Lung (tissue), 12 donors: ENCODE results near the gene GPR6. TPM values are rescaled to one million over a fixed set of nuclear protein-coding genes. Genes with fewer than 3 reads are reported as not detected.

Source experiments
- ATAC-seq: fragments of 200-7000 bp; cut with Tn5 transposase; one replicate; pipeline ENCODE4 v1.9.1; 2020; ENCODE audit warnings: moderate number of reproducible peaks; ENCODE audit not compliant: insufficient read depth, low FRiP score
- DNase-seq, 3 donors: peaks; one replicate each; pipeline ENCODE4 v3.0.0-alpha.2; 2013 to 2017
- H3K27ac ChIP-seq, 2 donors: one replicate each; pipeline ENCODE4 v1.5.1; 2013; ENCODE audit warnings: mild to moderate bottlenecking in 2 of 2, moderate library complexity in 2 of 2, control low read depth in 1 of 2, inconsistent platforms in 1 of 2, low read depth in 1 of 2, low read length in 1 of 2
- H3K27me3 ChIP-seq, 3 donors: one replicate each; pipeline ENCODE4 v1.5.1; 2013; ENCODE audit warnings: low read length in 2 of 3; ENCODE audit not compliant: control insufficient read depth in 3 of 3, insufficient read depth in 3 of 3
- H3K36me3 ChIP-seq, 4 donors: one replicate each; pipeline ENCODE4 v1.5.1; 2013; ENCODE audit warnings: low read length in 4 of 4, mild to moderate bottlenecking in 1 of 4, moderate library complexity in 1 of 4; ENCODE audit not compliant: control insufficient read depth in 4 of 4, insufficient read depth in 4 of 4
- H3K4me1 ChIP-seq, 5 donors: one replicate each; pipeline ENCODE4 v1.5.1; 2013; ENCODE audit warnings: low read length in 5 of 5, mild to moderate bottlenecking in 2 of 5, moderate library complexity in 1 of 5; ENCODE audit not compliant: control insufficient read depth in 5 of 5, insufficient read depth in 5 of 5
- H3K4me3 ChIP-seq: one replicate; pipeline ENCODE4 v1.5.1; 2013; ENCODE audit warnings: mild to moderate bottlenecking, control low read depth, moderate library complexity
- H3K9ac ChIP-seq, 2 donors: one replicate each; pipeline ENCODE4 v1.5.1; 2013; ENCODE audit warnings: low read length in 2 of 2, control low read depth in 1 of 2; ENCODE audit not compliant: insufficient read depth in 1 of 2
- H3K9me3 ChIP-seq, 4 donors: one replicate each; pipeline ENCODE4 v1.5.1; 2013; ENCODE audit warnings: low read length in 3 of 4, mild to moderate bottlenecking in 1 of 4, moderate library complexity in 1 of 4; ENCODE audit not compliant: control insufficient read depth in 4 of 4, insufficient read depth in 3 of 4
- CTCF ChIP-seq: IDR thresholded peaks from 2 replicates; pipeline ENCODE4 v1.5.1; 2012; ENCODE audit warnings: mild to moderate bottlenecking; ENCODE audit errors: control extremely low read depth, extremely low read depth
- WGBS, 2 donors: extraction: QIAGEN DNeasy Blood & Tissue Kit; methylation state at CpG; one replicate each; pipeline ENCODE4 v1.1.7; 2013; 5-methylcytosine and 5-hydroxymethylcytosine counted together
- polyA plus RNA-seq, 2 donors: library from polyadenylated mRNA; stranded (reverse); fragments of 200-250 nt; gene quantifications; one replicate each; pipeline ENCODE4 v1.2.1, GENCODE V29; 2013
- total RNA-seq, 2 donors: library from RNA; depleted of rRNA in 1 of 2; stranded (reverse); fragments of >200 nt in 1 of 2; gene quantifications; one replicate each; pipeline ENCODE4 v1.2.1, GENCODE V29; 2014 to 2021
- donor health status: control.
- donor health status: control.
- donor health status: Bipolar disorder and iron deficiency.
- donor health status: healthy.
- donor health status: DM: yes; HTN: yes; CAD: no.

GPR6 gene
- total and polyA plus RNA-seq, 4 donors, result not detected

- Histone ChIP-seq H3K27me3 (no peaks in the 10 kb centered on the region), H3K27ac (no peak overlapping the region), H3K4me3 (no peak overlapping the region), H3K4me1 (no peaks in the 10 kb centered on the region), H3K9me3 (no peaks in the 10 kb centered on the region), H3K9ac (no peak overlapping the region), H3K36me3 (no peaks in the 10 kb centered on the region)
- no peak for ATAC-seq
- DNase-seq, result no peak
- TF ChIP-seq CTCF, result no peak
- WGBS, 2 donors, result 71 to 80% methylated on average over 4 of the region's 4 CpGs
Observed at GRCh38 chr6:109944448-109944847, 33.7 kb upstream of the GPR6 start.

- DNase-seq (no peak), ATAC-seq (no peak)
- H3K4me3 ChIP-seq, result no peak overlapping the region
- no peaks in the 10 kb centered on the region for H3K9me3 ChIP-seq
- TF ChIP-seq CTCF, result no peak
- no peak overlapping the region for H3K9ac ChIP-seq
- no peaks in the 10 kb centered on the region for H3K36me3 ChIP-seq
- no peaks in the 10 kb centered on the region for H3K27me3 ChIP-seq
- H3K4me1 ChIP-seq, result no peaks in the 10 kb centered on the region
- H3K27ac ChIP-seq, result no peak overlapping the region
Observed at GRCh38 chr6:109945091-109945490, 33.0 kb upstream of the GPR6 start.

GRCh38 chr6:109946979-109947378 is 31.1 kb upstream of the GPR6 start:
- WGBS, 2 donors, result 88 to 90% methylated on average over 4 of the region's 4 CpGs
- ATAC-seq, result no peak

More at GRCh38 chr6:109946979-109947378, 31.1 kb upstream of the GPR6 start:
- H3K36me3 ChIP-seq, result no peaks in the 10 kb centered on the region
- H3K27ac ChIP-seq, result no peak overlapping the region
- H3K9me3 ChIP-seq, result no peaks in the 10 kb centered on the region
- H3K4me3 ChIP-seq, result no peak overlapping the region
- H3K9ac ChIP-seq, result no peak overlapping the region
- H3K4me1 ChIP-seq, result no peaks in the 10 kb centered on the region
- no peak for DNase-seq
- TF ChIP-seq CTCF, result no peak
- H3K27me3 ChIP-seq, result no peaks in the 10 kb centered on the region
